ENCODE measurements around the gene ADPRHL1.
"Not testable (repeated sequence)": the region's sequence is repeated elsewhere in the genome, so short reads cannot be mapped to it uniquely, and the experiment has no call there.

The ADPRHL1 gene

GRCh38 chr13:113455384-113455783 is 2.1 kb upstream of the ADPRHL1 start:
- DNase-seq (ENCODE audit: low spot score) = no peak

DNA sequence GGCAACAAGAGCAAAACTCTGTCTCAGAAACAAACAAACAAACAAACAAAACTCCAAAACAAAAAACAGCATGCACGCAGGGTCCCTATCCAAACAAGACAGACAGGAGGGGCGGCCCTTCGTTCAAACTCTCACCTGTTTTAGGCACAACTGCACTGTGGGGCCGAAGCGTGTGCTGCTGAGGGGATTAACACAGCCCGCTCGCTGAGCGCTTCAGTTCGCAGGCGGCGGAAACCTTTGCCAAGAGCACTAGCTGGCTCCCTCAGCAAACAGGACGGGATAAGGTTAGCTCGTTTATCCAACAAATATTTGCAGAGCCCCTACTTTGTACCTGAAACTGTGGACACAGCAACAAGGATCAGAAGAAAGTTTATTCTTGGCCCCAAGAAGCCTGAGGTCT is 1.6 kb upstream of the ADPRHL1 start:
- no peak for DNase-seq (ENCODE audit: low spot score)

DNA sequence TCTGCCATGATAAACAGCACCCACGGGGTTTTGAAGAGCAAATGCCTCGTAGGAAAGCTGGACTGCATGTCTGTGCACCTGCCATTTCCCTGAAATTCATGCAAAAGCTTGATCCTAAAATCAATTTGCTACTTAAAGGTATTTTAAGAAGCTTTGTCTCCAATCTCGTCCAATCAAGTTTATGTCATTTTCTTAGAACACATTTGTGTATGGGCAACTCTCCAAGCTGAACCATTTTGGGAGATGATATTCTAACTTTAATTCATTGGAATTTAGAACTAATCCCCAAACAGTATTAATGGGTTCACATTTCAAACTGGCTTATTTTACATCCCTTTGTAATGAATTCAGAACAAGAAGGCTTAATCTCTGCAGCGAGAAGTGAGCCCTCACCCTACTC is 822 bp downstream of the ADPRHL1 start:
- no peak for DNase-seq (ENCODE audit: low spot score)

DNA sequence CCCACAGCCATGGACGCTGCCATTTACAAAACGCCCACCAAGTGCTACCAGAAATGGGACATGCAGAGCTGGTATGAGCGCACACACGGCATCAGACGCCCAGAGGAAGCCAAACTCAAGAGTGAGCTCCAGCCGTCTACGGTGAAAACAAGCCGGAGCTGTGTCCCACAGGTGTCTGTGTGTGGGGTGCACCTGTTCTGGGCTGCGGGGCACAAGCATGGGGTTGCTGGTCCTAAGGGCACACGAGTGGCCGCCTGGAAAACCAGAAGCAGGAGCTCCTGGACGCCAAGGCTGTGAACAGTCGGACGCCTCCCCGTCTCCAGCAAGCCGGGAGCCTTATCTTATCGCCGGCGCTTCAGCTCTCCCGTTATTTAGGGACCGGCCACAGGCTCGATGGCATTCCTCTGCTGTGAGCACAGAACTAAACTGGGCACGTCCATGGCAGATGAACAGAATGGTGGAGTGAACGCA is 1.3 kb downstream of the ADPRHL1 start:
- DNase-seq (ENCODE audit: low spot score) = no peak

- not testable (repeated sequence) for DNase-seq (ENCODE audit: low spot score)
Observed at GRCh38 chr13:113450861-113451620, 2.2 kb downstream of the ADPRHL1 start.

DNA sequence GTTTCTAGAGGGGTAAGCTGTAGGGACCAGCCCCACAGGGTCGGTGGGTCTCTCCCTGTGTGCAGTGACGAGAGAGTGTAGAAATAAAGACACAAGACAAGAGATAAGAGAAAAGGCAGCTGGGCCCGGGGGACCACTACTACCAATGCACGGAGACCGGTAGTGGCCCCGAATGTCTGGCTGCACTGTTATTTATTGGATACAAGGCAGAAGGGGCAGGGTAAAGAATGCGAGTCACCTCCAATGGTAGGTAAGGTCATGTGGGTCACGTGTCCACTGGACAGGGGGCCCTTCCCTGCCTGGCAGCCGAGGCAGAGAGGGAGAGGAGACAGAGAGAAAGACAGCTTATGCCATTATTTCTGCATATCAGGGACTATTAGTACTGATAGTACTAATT is 2.9 kb downstream of the ADPRHL1 start:
- not testable (repeated sequence) for DNase-seq (ENCODE audit: low spot score)

DNA sequence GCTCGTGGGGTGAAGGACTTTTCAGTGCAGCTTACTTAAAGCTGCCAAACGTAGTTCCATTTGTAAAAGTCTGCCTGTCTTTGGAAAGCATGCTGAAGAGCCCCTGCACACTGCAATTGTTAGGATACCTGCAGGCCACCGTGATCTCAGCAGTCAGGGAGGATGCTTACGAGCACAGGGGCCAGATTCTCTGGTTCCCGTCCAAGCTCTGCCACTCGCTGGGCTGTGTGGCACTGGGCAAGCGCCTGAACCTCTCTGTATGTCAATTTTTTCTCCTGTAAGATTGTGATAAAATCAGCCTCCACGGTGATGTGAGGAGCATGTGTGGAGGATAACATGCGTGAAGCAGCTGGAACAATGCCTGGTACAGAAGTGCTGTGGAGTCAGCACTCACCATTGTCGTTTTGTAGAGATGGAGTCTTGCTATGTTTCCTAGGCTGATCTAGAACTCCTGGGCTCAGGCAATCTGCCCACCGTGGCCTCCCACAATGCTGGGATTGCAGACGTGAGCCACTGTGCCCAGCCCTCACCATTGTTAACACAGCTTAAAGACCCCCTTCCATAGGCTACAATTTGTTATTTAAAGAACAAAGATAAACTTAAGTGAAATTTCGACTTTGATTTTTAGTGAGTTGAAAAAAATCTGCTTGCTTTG is 3.5 kb downstream of the ADPRHL1 start:
- DNase-seq (ENCODE audit: low spot score) = no peak

DNA sequence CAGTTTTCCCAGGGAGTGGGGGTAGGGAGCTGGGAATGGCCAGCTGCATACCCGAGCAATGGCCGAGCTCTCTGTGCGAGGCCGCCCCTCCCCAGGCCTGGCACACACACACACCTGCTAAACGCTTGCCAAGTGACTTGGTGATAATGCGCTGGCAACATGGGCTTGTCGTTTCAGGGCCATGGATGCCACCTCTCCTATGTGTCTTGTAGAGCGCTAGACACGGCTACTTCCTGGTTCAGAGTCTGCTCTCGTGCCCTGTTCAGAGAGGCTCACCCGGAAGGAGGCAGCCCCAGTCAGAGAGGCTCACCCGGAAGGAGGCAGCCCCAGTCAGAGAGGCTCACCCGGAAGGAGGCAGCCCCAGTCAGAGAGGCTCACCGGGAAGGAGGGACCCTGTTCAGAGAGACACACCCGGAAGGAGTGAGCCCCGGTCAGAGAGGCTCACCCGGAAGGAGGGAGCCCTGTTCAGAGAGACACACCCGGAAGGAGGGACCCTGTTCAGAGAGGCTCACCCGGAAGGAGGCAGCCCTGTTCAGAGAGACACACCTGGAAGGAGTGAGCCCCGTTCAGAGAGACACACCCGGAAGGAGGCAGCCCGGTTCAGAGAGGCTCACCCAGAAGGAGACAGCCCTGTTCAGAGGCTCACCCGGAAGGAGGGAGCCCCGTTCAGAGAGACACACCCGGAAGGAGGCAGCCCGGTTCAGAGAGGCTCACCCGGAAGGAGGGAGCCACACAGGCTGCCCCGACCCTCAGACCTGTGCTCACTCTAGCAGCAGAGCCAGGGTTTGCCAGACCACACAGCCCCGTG is 4.2 kb downstream of the ADPRHL1 start:
- no peak for DNase-seq (ENCODE audit: low spot score)

DNA sequence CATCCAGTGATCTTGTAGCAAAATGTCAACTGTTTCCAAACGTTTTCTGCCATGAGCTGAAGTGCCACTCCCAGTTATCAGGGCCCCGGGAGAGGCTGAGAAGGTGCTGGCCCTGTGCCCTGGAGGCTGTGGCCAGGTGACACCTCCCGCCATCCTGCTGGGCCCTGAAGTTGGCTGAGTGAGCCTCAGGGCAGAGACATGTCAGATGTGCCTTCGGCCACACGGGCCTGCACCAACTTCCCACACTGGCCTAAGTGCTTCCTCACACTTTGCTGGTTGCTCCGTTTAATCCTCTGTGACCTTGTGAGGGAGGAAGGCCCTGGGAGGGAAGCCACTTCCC is 4.8 kb downstream of the ADPRHL1 start:
- no peak for DNase-seq (ENCODE audit: low spot score)

GRCh38 chr13:113447596-113447995 is 5.7 kb downstream of the ADPRHL1 start:
- DNase-seq (ENCODE audit: low spot score) = no peak

- DNase-seq (ENCODE audit: low spot score) = no peak
Observed at GRCh38 chr13:113446488-113446854, 6.8 kb downstream of the ADPRHL1 start.

DNA sequence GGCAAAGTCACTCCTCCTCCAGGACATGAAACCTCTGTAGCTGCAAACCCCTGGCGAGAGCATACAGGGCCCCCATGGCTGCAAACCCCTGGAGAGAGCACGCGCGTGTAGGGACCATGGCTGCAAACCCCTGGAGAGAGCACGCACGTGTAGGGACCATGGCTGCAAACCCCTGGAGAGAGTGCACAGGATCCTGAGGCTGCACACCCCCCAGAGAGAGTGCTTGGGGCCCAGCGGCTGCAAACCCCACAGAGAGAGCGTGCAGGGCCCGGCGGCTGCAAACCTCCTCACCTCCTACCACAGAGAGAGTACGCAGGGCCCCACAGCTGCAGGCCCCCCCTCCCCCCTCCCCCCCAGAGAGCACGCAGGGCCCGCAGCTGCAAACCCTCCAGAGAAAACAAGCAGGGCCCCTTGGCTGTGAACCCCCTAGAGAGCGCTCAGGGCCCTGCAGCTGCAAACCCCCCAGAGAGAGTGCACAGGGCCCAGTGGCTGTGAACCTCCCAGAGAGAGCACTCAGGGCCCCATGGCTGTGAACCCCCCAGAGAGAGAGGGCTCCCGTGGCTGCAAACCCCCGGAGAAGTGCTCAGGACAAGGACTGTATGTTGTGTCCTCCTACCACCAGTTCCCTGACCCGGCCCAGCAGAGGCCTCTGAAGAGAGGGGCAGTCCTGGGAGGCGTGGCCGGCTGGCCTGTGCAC is 7.3 kb downstream of the ADPRHL1 start:
- peak; percentile 49 for DNase-seq (ENCODE audit: low spot score)

GRCh38 chr13:113443991-113444390 is 9.3 kb downstream of the ADPRHL1 start:
- no peak for DNase-seq (ENCODE audit: low spot score)

DNA sequence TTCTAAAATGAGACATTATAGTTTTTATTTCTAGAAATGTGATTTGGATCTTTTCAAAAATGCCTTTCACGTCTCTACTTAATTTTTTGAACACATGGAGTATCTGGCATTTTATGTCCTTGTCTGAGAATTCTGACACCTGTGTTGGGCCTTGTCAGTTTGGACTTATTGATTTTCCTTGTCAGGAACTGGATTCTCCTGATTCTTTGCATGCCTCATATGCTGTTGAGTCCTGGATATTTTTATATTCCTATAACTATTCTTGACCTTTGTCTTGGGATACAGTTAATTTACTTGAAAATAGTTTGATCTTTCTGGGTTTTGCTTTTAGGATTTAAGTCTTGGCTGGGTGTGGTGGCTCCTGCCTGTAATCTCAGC is 10.3 kb downstream of the ADPRHL1 start:
- no peak for DNase-seq (ENCODE audit: low spot score)

GRCh38 chr13:113442354-113442984 is 10.8 kb downstream of the ADPRHL1 start:
- no peak for DNase-seq (ENCODE audit: low spot score)

DNA sequence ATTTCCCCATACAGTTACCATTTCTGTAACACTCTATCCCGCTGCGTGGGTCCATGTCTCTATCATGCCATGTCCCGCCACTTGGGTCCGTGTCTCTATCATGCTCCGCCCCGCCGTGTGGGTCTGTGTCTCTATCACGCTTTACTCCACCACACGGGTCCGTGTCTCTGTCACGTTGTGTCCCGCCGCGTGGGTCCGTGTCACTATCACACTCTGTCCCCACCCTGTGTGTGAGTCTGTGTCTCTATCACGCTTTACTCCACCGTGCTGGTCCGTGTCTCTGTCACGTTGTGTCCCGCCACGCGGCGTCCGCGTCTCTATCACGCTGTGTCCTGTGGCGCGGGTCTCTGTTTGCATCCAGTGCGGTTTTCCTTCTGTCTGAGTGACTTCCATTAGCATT is 11.6 kb downstream of the ADPRHL1 start:
- no peak for DNase-seq (ENCODE audit: low spot score)

GRCh38 chr13:113437408-113438010 is 15.8 kb downstream of the ADPRHL1 start:
- no peak for DNase-seq (ENCODE audit: low spot score)

DNA sequence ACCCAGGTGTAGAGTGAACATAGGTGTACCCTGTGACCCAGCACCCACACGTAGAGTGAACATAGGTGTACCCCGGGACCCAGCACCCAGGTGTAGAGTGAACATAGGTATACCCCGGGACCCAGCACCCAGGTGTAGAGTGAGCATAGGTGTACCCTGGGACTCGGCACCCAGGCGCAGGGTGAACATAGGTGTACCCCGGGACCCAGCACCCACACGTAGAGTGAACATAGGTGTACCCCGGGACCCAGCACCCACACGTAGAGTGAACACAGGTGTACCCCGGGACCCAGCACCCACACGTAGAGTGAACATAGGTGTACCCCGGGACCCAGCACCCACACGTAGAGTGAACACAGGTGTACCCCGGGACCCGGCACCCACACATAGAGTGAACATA is 16.4 kb downstream of the ADPRHL1 start:
- DNase-seq (ENCODE audit: low spot score) = not testable (repeated sequence)

DNA sequence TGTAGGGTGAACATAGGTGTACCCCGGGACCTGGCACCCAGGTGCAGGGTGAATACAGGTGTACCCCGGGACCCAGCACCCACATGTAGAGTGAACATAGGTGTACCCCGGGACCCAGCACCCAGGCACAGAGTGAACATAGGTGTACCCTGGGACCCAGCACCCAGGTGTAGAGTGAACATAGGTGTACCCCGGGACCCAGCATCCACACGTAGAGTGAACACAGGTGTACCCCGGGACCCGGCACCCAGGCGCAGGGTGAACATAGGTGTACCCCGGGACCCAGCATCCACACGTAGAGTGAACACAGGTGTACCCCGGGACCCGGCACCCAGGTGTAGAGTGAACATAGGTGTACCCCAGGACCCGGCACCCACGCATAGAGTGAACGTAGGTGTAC is 17.4 kb downstream of the ADPRHL1 start:
- DNase-seq (ENCODE audit: low spot score) = not testable (repeated sequence)

- no peak for DNase-seq (ENCODE audit: low spot score)
Observed at GRCh38 chr13:113433391-113433916, 19.8 kb downstream of the ADPRHL1 start.

Measured in putamen (tissue), 1 donor.